MM.1S (cell line): ENCODE results near the gene ZNF283.

Experiments
- DNase-seq: peaks from one replicate; pipeline ENCODE4 v3.0.0-alpha.2; 2015
- H2AFZ ChIP-seq: fragments of 300-600 bp; sonication (generic); 2 replicates; pipeline ENCODE4 v1.6.0; 2016; ENCODE audit warnings: antibody characterized with exemption, low read length
- H3F3A ChIP-seq: fragments of 300-600 bp; sonication (generic); 2 replicates; pipeline ENCODE4 v1.6.1; 2016; ENCODE audit warnings: mild to moderate bottlenecking, antibody characterized with exemption, low read length, moderate library complexity, mixed read lengths; ENCODE audit not compliant: insufficient read depth
- H3K27ac ChIP-seq: fragments of 300-600 bp; sonication (generic); 2 replicates; pipeline ENCODE4 v1.5.1; 2016; ENCODE audit warnings: mild to moderate bottlenecking, low read length
- H3K27me3 ChIP-seq: fragments of 300-600 bp; sonication (generic); replicated peaks from 2 replicates; pipeline ENCODE4 v1.6.0; 2016; ENCODE audit warnings: low read length; ENCODE audit not compliant: insufficient read depth
- H3K36me3 ChIP-seq: fragments of 300-600 bp; sonication (generic); replicated peaks from 2 replicates; pipeline ENCODE4 v1.6.1; 2016; ENCODE audit warnings: mild to moderate bottlenecking, low read length, mixed read lengths; ENCODE audit not compliant: insufficient read depth
- H3K4me1 ChIP-seq: fragments of 300-600 bp; sonication (generic); 2 replicates; pipeline ENCODE4 v1.6.1; 2016; ENCODE audit warnings: low read length, mixed read lengths
- H3K4me2 ChIP-seq: fragments of 300-600 bp; sonication (generic); 2 replicates; pipeline ENCODE4 v1.6.0; 2016; ENCODE audit warnings: low read depth, low read length
- H3K4me3 ChIP-seq: fragments of 300-600 bp; sonication (generic); 2 replicates; pipeline ENCODE4 v1.5.1; 2016; ENCODE audit warnings: low read length, mixed read lengths
- H3K79me2 ChIP-seq: fragments of 300-600 bp; sonication (generic); 2 replicates; pipeline ENCODE4 v1.6.1; 2016; ENCODE audit warnings: mixed run types, low read length, mixed read lengths
- H3K9ac ChIP-seq: fragments of 300-600 bp; sonication (generic); 2 replicates; pipeline ENCODE4 v1.6.1; 2016; ENCODE audit warnings: low read length, mixed read lengths
- H3K9me2 ChIP-seq: fragments of 300-600 bp; sonication (generic); replicated peaks from 2 replicates; pipeline ENCODE4 v1.6.1; 2016; ENCODE audit warnings: mild to moderate bottlenecking, low read length, mixed read lengths; ENCODE audit not compliant: insufficient read depth
- H3K9me3 ChIP-seq: fragments of 300-600 bp; sonication (generic); replicated peaks from 2 replicates; pipeline ENCODE4 v1.6.1; 2016; ENCODE audit warnings: mild to moderate bottlenecking, low read length, mixed read lengths; ENCODE audit not compliant: insufficient read depth
- H4K20me1 ChIP-seq: fragments of 300-600 bp; sonication (generic); 2 replicates; pipeline ENCODE4 v1.6.1; 2016; ENCODE audit warnings: mild to moderate bottlenecking, low read length, moderate library complexity, mixed read lengths; ENCODE audit not compliant: insufficient read depth
- CTCF ChIP-seq: fragments of 300-600 bp; sonication (generic); IDR thresholded peaks from 2 replicates; pipeline ENCODE4 v1.5.1; 2016; ENCODE audit warnings: antibody characterized with exemption, low read length, mixed read lengths
- EZH2 ChIP-seq: fragments of 300-600 bp; sonication (generic); optimal IDR thresholded peaks from 2 replicates; pipeline ENCODE3; 2017; ENCODE audit warnings: low read depth, mild to moderate bottlenecking, antibody characterized with exemption, low read length, mixed read lengths
- EZH2phosphoT487 ChIP-seq: fragments of 300-600 bp; sonication (generic); IDR thresholded peaks from 2 replicates; pipeline ENCODE4 v1.6.1; 2018; ENCODE audit warnings: antibody characterized with exemption, low read length

Gene ZNF283

GRCh38 chr19:43779820-43780219, 47.3 kb upstream of the ZNF283 start:
- Histone ChIP-seq H3K9ac (no peak overlapping the region), H3K27ac (no peak overlapping the region)
- DNase-seq: no peak

GRCh38 chr19:43780706-43781525, 46.2 kb upstream of the ZNF283 start, which contains the start of gene KCNN4:
KCNN4 (minus strand) TSS chr19:43780973; CDS start chr19:43780861, 112 bp downstream.
- H3K27ac ChIP-seq: no peak within 1 kb of the TSS
- TF ChIP-seq EZH2 (no peak), CTCF (no peak), EZH2phosphoT487 (no peak)

More at GRCh38 chr19:43779820-43780219, 47.3 kb upstream of the ZNF283 start:
- Histone ChIP-seq H3K4me3 (no peak overlapping the region), H3K4me2 (no peak overlapping the region), H3K36me3 (no peaks in the 10 kb centered on the region), H3K27me3 (no peaks in the 10 kb centered on the region), H3F3A (0 out of 2 replicates have a peak, but pooled peaks cover 7% of the 10 kb centered on the region), H3K79me2 (no peaks in the 10 kb centered on the region), H3K9me3 (no peaks in the 10 kb centered on the region), H3K9me2 (no peaks in the 10 kb centered on the region), H3K4me1 (peaks cover 21% of the 10 kb centered on the region), H4K20me1 (no peaks in the 10 kb centered on the region), H2AFZ (no peak overlapping the region)
- TF ChIP-seq EZH2phosphoT487 (no peak), CTCF (no peak), EZH2 (no peak)

GRCh38 chr19:43781630-43782310, 45.4 kb upstream of the ZNF283 start:
- H3K9me3 ChIP-seq: no peaks in the 10 kb centered on the region
- no peak overlapping the region for H3K4me2 ChIP-seq
- no peak overlapping the region for H2AFZ ChIP-seq
- H3K27ac ChIP-seq: no peak overlapping the region
- no peak overlapping the region for H3K4me3 ChIP-seq
- no peaks in the 10 kb centered on the region for H3K36me3 ChIP-seq
- no peak for TF ChIP-seq CTCF
- no peak for TF ChIP-seq EZH2phosphoT487
- no peak for TF ChIP-seq EZH2
- H4K20me1 ChIP-seq: no peaks in the 10 kb centered on the region
- no peaks in the 10 kb centered on the region for H3K9me2 ChIP-seq
- H3F3A ChIP-seq: 0 out of 2 replicates have a peak, but pooled peaks cover 7% of the 10 kb centered on the region
- no peaks in the 10 kb centered on the region for H3K79me2 ChIP-seq
- DNase-seq: no peak
- no peak overlapping the region for H3K9ac ChIP-seq
- H3K27me3 ChIP-seq: no peaks in the 10 kb centered on the region
- peaks cover 24% of the 10 kb centered on the region for H3K4me1 ChIP-seq

More at GRCh38 chr19:43780706-43781525, 46.2 kb upstream of the ZNF283 start, which contains the start of gene KCNN4:
- Histone ChIP-seq H4K20me1 (no peaks in the 10 kb centered on the region), H3K79me2 (no peaks in the 10 kb centered on the region), H3K9me2 (no peaks in the 10 kb centered on the region), H3K27me3 (no peaks in the 10 kb centered on the region), H3K9ac (no peak within 1 kb of the TSS), H3K4me2 (no peak within 1 kb of the TSS), H3K9me3 (no peaks in the 10 kb centered on the region), H3K4me3 (no peak within 1 kb of the TSS), H3F3A (0 out of 2 replicates have a peak, but pooled peaks cover 7% of the 10 kb centered on the region), H3K4me1 (peaks cover 24% of the 10 kb centered on the region), H2AFZ (no peak within 1 kb of the TSS), H3K36me3 (no peaks in the 10 kb centered on the region)
- no peak for DNase-seq
